ENCODE data around the gene FMR1NB. TPM values are rescaled to one million over a fixed set of nuclear protein-coding genes. Genes with fewer than 3 reads are reported as not detected.

The FMR1NB gene
- total RNA-seq, 1 donor from 2014 or later, result not detected

DNA sequence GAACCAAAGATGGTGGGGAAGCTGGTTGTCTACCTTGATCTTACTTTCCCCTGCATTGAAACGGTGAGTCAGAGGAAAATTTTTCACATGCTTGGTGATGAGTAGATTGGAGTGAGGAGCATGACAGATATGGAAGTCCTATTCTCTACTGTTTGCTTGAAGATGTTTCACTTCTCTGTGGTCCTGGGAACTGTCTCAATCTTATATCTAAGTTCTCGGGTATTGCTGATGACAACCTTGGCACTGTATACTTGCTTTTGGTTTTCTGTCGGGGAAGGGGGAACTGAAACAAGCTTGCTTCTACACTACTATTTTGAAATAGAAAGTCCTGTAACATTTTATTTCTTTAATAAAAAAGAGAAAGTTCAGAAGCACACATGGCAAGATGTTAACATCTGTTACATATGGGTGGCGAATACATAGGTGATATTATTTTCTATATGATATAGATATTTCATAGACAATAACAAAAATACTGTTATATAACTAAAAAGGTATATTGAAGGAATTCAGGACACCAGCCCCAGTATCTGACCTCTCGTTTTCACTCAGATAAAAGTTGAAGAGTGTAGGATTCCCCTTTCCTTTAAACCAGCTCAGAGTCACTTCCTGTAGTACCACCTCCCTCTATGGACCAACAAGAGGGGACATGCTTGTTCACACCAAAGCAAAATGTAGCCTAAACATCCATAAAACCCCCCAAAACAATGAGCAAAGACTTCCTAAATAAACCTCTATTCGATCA is 88.8 kb downstream of the FMR1NB start:
- DNase-seq (ENCODE audit: low read depth), result no peak

DNA sequence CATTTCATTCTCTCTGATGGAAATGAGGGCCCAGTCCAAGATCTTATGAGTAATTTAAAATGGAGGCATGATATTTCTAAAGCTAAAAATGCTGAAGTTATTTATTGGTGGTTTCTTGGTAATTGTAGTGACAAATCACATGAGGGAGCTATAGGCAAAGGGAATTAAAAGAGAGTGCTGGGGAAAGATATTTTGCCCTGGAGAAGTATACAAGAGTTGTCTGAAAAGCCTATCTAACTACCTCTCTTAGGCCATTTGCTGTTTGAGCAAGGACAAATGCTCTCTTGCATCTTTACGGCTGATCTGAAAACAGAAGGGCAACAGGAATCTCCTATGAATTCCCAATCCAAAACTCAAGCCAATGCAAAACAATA is 89.4 kb downstream of the FMR1NB start:
- DNase-seq (ENCODE audit: low read depth), result no peak

Other genes starting within 250 kb of the FMR1NB start
- gene FMR1, start 69.4 kb upstream of the FMR1NB start, total RNA-seq, result 27.6 and 77.9 TPM in 2 replicates